WTC11 (cell line): ENCODE measurements around the gene DPY19L3. TPM values are rescaled to one million over a fixed set of nuclear protein-coding genes. Genes with fewer than 3 reads are reported as not detected.

Experiments
- ATAC-seq: fragments of 200-7000 bp; cut with Tn5 transposase; 2 replicates; pipeline ENCODE4 v1.10.0; 2021; ENCODE audit warnings: mild to moderate bottlenecking, moderate library complexity
- CTCF ChIA-PET: fragments of 300-600 bp; sonication (Branson Sonifier 250); formaldehyde crosslinking; loops from one replicate; lab custom pipeline; 2021; ENCODE audit warnings: antibody characterized with exemption; lab: Charles Lee
- POLR2A ChIA-PET: fragments of 350-600 bp; sonication (Branson Sonifier 250); formaldehyde crosslinking; loops from one replicate; lab custom pipeline; 2021; ENCODE audit warnings: antibody characterized with exemption; lab: Charles Lee
- DNase-seq: peaks from one replicate; pipeline ENCODE4 v3.0.0; 2021; ENCODE audit warnings: low spot score
- H3K27ac Mint-ChIP-seq: 2 replicates; pipeline ENCODE4 v1.8.0; 2021; ENCODE audit warnings: mixed read lengths
- H3K27me3 Mint-ChIP-seq: 2 replicates; pipeline ENCODE4 v1.8.0; 2021; ENCODE audit warnings: low read depth, mild to moderate bottlenecking, moderate library complexity, mixed read lengths
- H3K36me3 Mint-ChIP-seq: 2 replicates; pipeline ENCODE4 v1.8.0; 2021; ENCODE audit warnings: mixed read lengths
- H3K4me1 Mint-ChIP-seq: 2 replicates; pipeline ENCODE4 v1.8.0; 2022; ENCODE audit warnings: mixed read lengths
- H3K4me3 Mint-ChIP-seq: 2 replicates; pipeline ENCODE4 v1.8.0; 2021; ENCODE audit warnings: mild to moderate bottlenecking, moderate library complexity, mixed read lengths
- H3K9me3 Mint-ChIP-seq: 2 replicates; pipeline ENCODE4 v1.8.0; 2021; ENCODE audit warnings: mixed read lengths
- ATF2 ChIP-seq: sonication (generic); formaldehyde crosslinking; IDR thresholded peaks from 2 replicates; pipeline ENCODE4 v1.8.1; 2022; ENCODE audit warnings: low read depth, missing genetic modification reagents, borderline replicate concordance
- ATF3 ChIP-seq: sonication (generic); formaldehyde crosslinking; conservative IDR thresholded peaks from 2 replicates; pipeline ENCODE4 v1.8.1; 2022; ENCODE audit warnings: mild to moderate bottlenecking, missing genetic modification reagents
- CREB1 ChIP-seq: sonication (generic); formaldehyde crosslinking; IDR thresholded peaks from 2 replicates; pipeline ENCODE4 v1.8.0; 2023; ENCODE audit warnings: mild to moderate bottlenecking, missing genetic modification reagents
- CREM ChIP-seq: sonication (generic); formaldehyde crosslinking; IDR thresholded peaks from 2 replicates; pipeline ENCODE4 v1.8.1; 2022; ENCODE audit warnings: mild to moderate bottlenecking, missing genetic modification reagents, moderate library complexity
- ELF4 ChIP-seq: sonication (generic); formaldehyde crosslinking; IDR thresholded peaks from 2 replicates; pipeline ENCODE4 v1.8.1; 2022; ENCODE audit warnings: low read depth, mild to moderate bottlenecking, moderate library complexity, missing genetic modification reagents
- EMX1 ChIP-seq: fragments of 250-450 bp; sonication (Bioruptor Pico); IDR thresholded peaks from 2 replicates; pipeline ENCODE4 v1.8.0; 2021; ENCODE audit warnings: mild to moderate bottlenecking
- FOXK1 ChIP-seq: sonication (generic); formaldehyde crosslinking; IDR thresholded peaks from 2 replicates; pipeline ENCODE4 v1.8.0; 2022; ENCODE audit warnings: mild to moderate bottlenecking, moderate library complexity, missing genetic modification reagents
- IRF2 ChIP-seq: sonication (generic); formaldehyde crosslinking; IDR thresholded peaks from 2 replicates; pipeline ENCODE4 v1.8.0; 2022; ENCODE audit warnings: low read depth, missing genetic modification reagents, borderline replicate concordance
- MLX ChIP-seq: sonication (generic); formaldehyde crosslinking; IDR thresholded peaks from 2 replicates; pipeline ENCODE4 v1.8.1; 2023; ENCODE audit warnings: mild to moderate bottlenecking, missing genetic modification reagents, moderate library complexity
- MYBL2 ChIP-seq: sonication (generic); formaldehyde crosslinking; IDR thresholded peaks from 2 replicates; pipeline ENCODE4 v1.8.1; 2023; ENCODE audit warnings: mild to moderate bottlenecking, moderate library complexity, missing genetic modification reagents
- PRDM15 ChIP-seq: sonication (generic); formaldehyde crosslinking; IDR thresholded peaks from 2 replicates; pipeline ENCODE4 v1.8.0; 2022; ENCODE audit warnings: missing genetic modification reagents
- PRRX2 ChIP-seq: fragments of 250-450 bp; sonication (Bioruptor Pico); IDR thresholded peaks from 2 replicates; pipeline ENCODE4 v1.8.0; 2021; ENCODE audit warnings: mild to moderate bottlenecking
- RORB ChIP-seq: fragments of 250-450 bp; sonication (Bioruptor Pico); IDR thresholded peaks from 2 replicates; pipeline ENCODE4 v1.9.0; 2021; ENCODE audit warnings: mild to moderate bottlenecking
- SMAD4 ChIP-seq: sonication (generic); formaldehyde crosslinking; IDR thresholded peaks from 2 replicates; pipeline ENCODE4 v1.8.0; 2022; ENCODE audit warnings: mild to moderate bottlenecking, missing genetic modification reagents
- STAT6 ChIP-seq: sonication (generic); formaldehyde crosslinking; conservative IDR thresholded peaks from 2 replicates; pipeline ENCODE4 v1.8.1; 2023; ENCODE audit warnings: mild to moderate bottlenecking, low read depth, missing genetic modification reagents, moderate library complexity
- TEAD1 ChIP-seq: sonication (generic); formaldehyde crosslinking; IDR thresholded peaks from 2 replicates; pipeline ENCODE4 v1.8.0; 2022; ENCODE audit warnings: mild to moderate bottlenecking, missing genetic modification reagents
- TEAD4 ChIP-seq: sonication (generic); formaldehyde crosslinking; IDR thresholded peaks from 2 replicates; pipeline ENCODE4 v1.8.0; 2022; ENCODE audit warnings: mild to moderate bottlenecking, missing genetic modification reagents
- ZNF121 ChIP-seq: sonication (generic); formaldehyde crosslinking; IDR thresholded peaks from 2 replicates; pipeline ENCODE4 v1.8.0; 2023; ENCODE audit warnings: missing genetic modification reagents
- ZNF219 ChIP-seq: sonication (generic); formaldehyde crosslinking; IDR thresholded peaks from 2 replicates; pipeline ENCODE4 v1.8.0; 2023; ENCODE audit warnings: missing genetic modification reagents, mild to moderate bottlenecking, borderline replicate concordance
- ZNF396 ChIP-seq: fragments of 250-450 bp; sonication (Bioruptor Pico); IDR thresholded peaks from 2 replicates; pipeline ENCODE4 v1.8.0; 2021; ENCODE audit warnings: mild to moderate bottlenecking, moderate library complexity, borderline replicate concordance
- ZNF423 ChIP-seq: fragments of 250-450 bp; sonication (Bioruptor Pico); IDR thresholded peaks from 2 replicates; pipeline ENCODE4 v2.1.2; 2022; ENCODE audit warnings: mild to moderate bottlenecking, moderate library complexity
- ZNF532 ChIP-seq: fragments of 250-450 bp; sonication (Bioruptor Pico); IDR thresholded peaks from 2 replicates; pipeline ENCODE4 v1.9.0; 2021; ENCODE audit warnings: mild to moderate bottlenecking, borderline replicate concordance
- ZSCAN18 ChIP-seq: fragments of 250-450 bp; sonication (Bioruptor Pico); IDR thresholded peaks from 2 replicates; pipeline ENCODE4 v2.1.2; 2022; ENCODE audit warnings: mild to moderate bottlenecking, moderate library complexity
- total RNA-seq: library from RNA; stranded (reverse); gene quantifications from 3 replicates; pipeline ENCODE4 v1.2.3, GENCODE V29; 2021

DPY19L3 gene
- total RNA-seq, 1 experiment from 2014 or later, result 73.2 TPM

- ChIA-PET POLR2A (no interaction called here), CTCF (no interaction called here)
- H3K27me3 Mint-ChIP-seq, result no peaks in the 10 kb centered on the region; the same call in none of the 2 replicates
- no peak overlapping the region for H3K27ac Mint-ChIP-seq
- no peaks in the 10 kb centered on the region for H3K36me3 Mint-ChIP-seq
- H3K4me1 Mint-ChIP-seq, result no peaks in the 10 kb centered on the region
- ATAC-seq (no peak), DNase-seq (no peak)
- peaks cover 15% of the 10 kb centered on the region for H3K9me3 Mint-ChIP-seq
- TF ChIP-seq ATF3 (CRISPR knock-in tag), result no peak
- no peak for TF ChIP-seq EMX1 (CRISPR knock-in tag)
- no peak for TF ChIP-seq ZSCAN18 (CRISPR knock-in tag)
- no peak for TF ChIP-seq PRDM15 (CRISPR knock-in tag)
- no peak for TF ChIP-seq ELF4 (CRISPR knock-in tag)
- TF ChIP-seq FOXK1 (CRISPR knock-in tag), result no peak
- no peak for TF ChIP-seq MYBL2 (CRISPR knock-in tag)
- no peak for TF ChIP-seq SMAD4 (CRISPR knock-in tag)
- no peak for TF ChIP-seq CREM
- TF ChIP-seq IRF2, result no peak
- no peak for TF ChIP-seq RORB (CRISPR knock-in tag)
- H3K4me3 Mint-ChIP-seq, result no peak overlapping the region
These were observed 113.5 kb downstream of the DPY19L3 start for GRCh38 chr19:32519023-32519422.

GRCh38 chr19:32522967-32523366, 117.4 kb downstream of the DPY19L3 start:
- ATAC-seq, result no peak

More at GRCh38 chr19:32522967-32523366, 117.4 kb downstream of the DPY19L3 start:
- Mint-ChIP-seq H3K4me1 (no peaks in the 10 kb centered on the region), H3K27me3 (peaks cover 5% of the 10 kb centered on the region), H3K9me3 (peaks cover 16% of the 10 kb centered on the region), H3K27ac (no peak overlapping the region), H3K4me3 (no peak overlapping the region), H3K36me3 (no peaks in the 10 kb centered on the region)
- no peak for DNase-seq
- ChIA-PET POLR2A (no interaction called here), CTCF (no interaction called here)
- TF ChIP-seq IRF2, result no peak
- no peak for TF ChIP-seq CREB1 (CRISPR knock-in tag)
- TF ChIP-seq PRRX2 (CRISPR knock-in tag), result no peak
- TF ChIP-seq ZNF121 (CRISPR knock-in tag), result no peak
- no peak for TF ChIP-seq ZNF396
- TF ChIP-seq TEAD1 (CRISPR knock-in tag), result no peak
- no peak for TF ChIP-seq ATF2
- no peak for TF ChIP-seq ZNF532 (CRISPR knock-in tag)
- no peak for TF ChIP-seq TEAD4 (CRISPR knock-in tag)
- TF ChIP-seq STAT6 (CRISPR knock-in tag), result no peak
- no peak for TF ChIP-seq ZNF423 (CRISPR knock-in tag)
- no peak for TF ChIP-seq ZNF219
- TF ChIP-seq MLX (CRISPR knock-in tag), result no peak
